Muscle of leg (tissue), 11 donors: Measurements from ENCODE around the gene OCIAD1. TPM values are rescaled to one million over a fixed set of nuclear protein-coding genes. Genes with fewer than 3 reads are reported as not detected.
"Not testable (repeated sequence)": the region's sequence is repeated elsewhere in the genome, so short reads cannot be mapped to it uniquely, and the experiment has no call there.

Source experiments
- DNase-seq: peaks from one replicate; pipeline ENCODE4 v3.0.0; 2013
- H3K27ac ChIP-seq: one replicate; pipeline ENCODE4 v1.5.1; 2013; ENCODE audit warnings: mild to moderate bottlenecking, low read length, control low read depth
- H3K27me3 ChIP-seq: one replicate; pipeline ENCODE4 v1.6.1; 2013; ENCODE audit warnings: low read length; ENCODE audit not compliant: control insufficient read depth, insufficient read depth
- H3K36me3 ChIP-seq: one replicate; pipeline ENCODE4 v1.6.1; 2013; ENCODE audit warnings: low read length; ENCODE audit not compliant: control insufficient read depth, insufficient read depth
- H3K4me1 ChIP-seq: one replicate; pipeline ENCODE4 v1.6.1; 2013; ENCODE audit warnings: low read length; ENCODE audit not compliant: control insufficient read depth, insufficient read depth
- H3K4me3 ChIP-seq: one replicate; pipeline ENCODE4 v1.5.1; 2013; ENCODE audit warnings: low read length, control low read depth
- H3K9me3 ChIP-seq: replicated peaks from 2 replicates; pipeline ENCODE4 v1.6.1; 2013; ENCODE audit warnings: low read depth, low read length; ENCODE audit not compliant: control insufficient read depth
- WGBS: methylation state at CpG from one replicate; pipeline ENCODE4 v1.1.5; 2013; ENCODE audit warnings: missing lambda C conversion rate; ENCODE audit not compliant: insufficient coverage; 5-methylcytosine and 5-hydroxymethylcytosine counted together
- polyA plus RNA-seq, 8 donors: library from polyadenylated mRNA; unstranded; fragments of 120-200 nt; gene quantifications; one replicate each; pipeline versions ENCODE4 v1.2.1 to v1.2.3, GENCODE V29; 2013; ENCODE audit warnings: inconsistent platforms in 1 of 8, low replicate concordance in 1 of 8; ENCODE audit not compliant: insufficient read length in 8 of 8, insufficient read depth in 1 of 8
- total RNA-seq: library from RNA; stranded (reverse); fragments of 120-200 nt; gene quantifications from one replicate; pipeline ENCODE4 v1.2.4, GENCODE V29; 2013

OCIAD1 gene
- total and polyA plus RNA-seq, 9 donors, result 158 to 236 (median 195) TPM

DNA sequence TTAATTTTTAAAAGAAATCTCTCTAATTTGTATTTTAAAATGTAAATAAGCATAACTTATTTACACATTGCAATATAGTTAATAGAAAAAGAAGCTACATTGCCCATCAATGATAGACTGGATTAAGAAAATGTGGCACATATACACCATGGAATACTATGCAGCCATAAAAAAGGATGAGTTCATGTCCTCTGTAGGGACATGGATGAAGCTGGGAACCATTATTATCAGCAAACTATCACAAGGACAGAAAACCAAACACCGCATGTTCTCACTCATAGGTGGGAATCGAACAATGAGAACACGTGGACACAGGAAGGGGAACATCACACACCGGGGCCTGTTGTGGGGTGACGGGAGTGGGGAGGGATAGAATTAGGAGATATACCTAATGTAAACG, 17.9 kb downstream of the OCIAD1 start:
- not testable (repeated sequence) for H3K27me3 ChIP-seq, H3K9me3 ChIP-seq, H3K4me1 ChIP-seq, H3K4me3 ChIP-seq, DNase-seq, H3K27ac ChIP-seq
- WGBS, result no CpG with 5 or more reads among the region's 6 CpGs
- H3K36me3 ChIP-seq, result peaks cover 17% of the 10 kb centered on the region

DNA sequence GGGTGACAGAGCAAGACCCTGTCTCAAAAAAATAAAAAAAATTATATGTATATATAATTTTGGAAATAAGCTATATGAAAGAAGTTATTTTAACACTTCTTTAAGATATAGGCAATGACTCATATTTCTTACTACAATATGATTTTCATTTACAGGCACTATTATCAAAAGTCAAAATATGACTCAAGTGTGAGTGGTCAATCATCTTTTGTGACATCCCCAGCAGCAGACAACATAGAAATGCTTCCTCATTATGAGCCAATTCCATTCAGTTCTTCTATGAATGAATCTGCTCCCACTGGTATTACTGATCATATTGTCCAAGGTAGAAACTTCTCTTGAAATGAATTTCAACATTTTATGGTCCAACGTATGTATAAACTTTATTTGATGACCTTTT, 20.8 kb downstream of the OCIAD1 start:
- H3K36me3 ChIP-seq, result peaks cover 22% of the 10 kb centered on the region
- WGBS, result no CpG with 5 or more reads among the region's 1 CpG
- H3K27me3 ChIP-seq, result no peaks in the 10 kb centered on the region
- H3K4me3 ChIP-seq, result no peak overlapping the region
- H3K27ac ChIP-seq, result no peak overlapping the region
- H3K9me3 ChIP-seq, result no peaks in the 10 kb centered on the region
- no peaks in the 10 kb centered on the region for H3K4me1 ChIP-seq
- DNase-seq, result no peak

DNA sequence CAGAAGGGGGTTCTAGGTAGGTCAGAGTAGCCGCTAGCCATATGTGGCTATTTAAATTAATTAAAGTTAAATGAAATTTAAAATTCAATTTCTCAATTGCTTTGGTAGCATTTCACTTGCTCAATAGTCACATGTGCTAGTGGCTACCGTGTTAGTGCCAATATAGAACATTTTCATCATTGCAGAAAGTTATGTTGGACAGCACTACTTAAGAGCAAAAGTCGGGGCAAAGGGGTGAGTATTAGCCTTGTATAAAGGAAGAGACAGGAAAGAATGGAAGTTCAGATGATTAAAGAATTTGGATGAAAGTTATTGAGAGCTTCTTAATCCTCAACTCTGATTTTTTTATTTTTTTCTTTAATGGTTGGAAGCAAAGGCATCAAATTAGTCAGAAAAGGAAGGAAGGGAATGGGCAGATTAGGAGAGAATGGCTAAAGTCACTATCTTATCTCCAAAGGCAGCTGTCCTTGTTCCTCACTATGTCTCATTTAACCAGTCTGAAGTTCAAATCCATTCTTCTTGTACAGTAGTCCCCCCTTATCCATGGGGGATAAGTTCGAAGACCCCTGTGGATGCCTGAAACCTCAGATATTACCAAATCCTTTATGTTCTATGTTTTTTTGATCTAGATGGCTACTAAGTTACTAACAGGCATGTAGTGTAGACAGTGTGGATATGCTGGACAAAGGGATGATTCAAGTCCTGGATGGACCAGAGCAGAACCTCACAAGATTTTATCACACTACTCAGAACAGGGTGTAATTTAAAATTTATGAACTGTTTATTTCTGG, 22.9 kb downstream of the OCIAD1 start:
- no peak overlapping the region for H3K4me3 ChIP-seq
- peaks cover 22% of the 10 kb centered on the region for H3K36me3 ChIP-seq
- DNase-seq, result no peak

GRCh38 chr4:48854395-48854683, 23.5 kb downstream of the OCIAD1 start:
- Histone ChIP-seq H3K4me3 (no peak overlapping the region), H3K9me3 (no peaks in the 10 kb centered on the region), H3K4me1 (no peaks in the 10 kb centered on the region), H3K27ac (no peak overlapping the region), H3K27me3 (no peaks in the 10 kb centered on the region), H3K36me3 (peaks cover 22% of the 10 kb centered on the region)
- DNase-seq, result no peak
- no CpG with 5 or more reads among the region's 1 CpG for WGBS

More for the DNA sequence above, 22.9 kb downstream of the OCIAD1 start:
- H3K4me1 ChIP-seq, result no peaks in the 10 kb centered on the region
- H3K27ac ChIP-seq, result no peak overlapping the region
- H3K9me3 ChIP-seq, result no peaks in the 10 kb centered on the region
- H3K27me3 ChIP-seq, result no peaks in the 10 kb centered on the region
- WGBS, result no CpG with 5 or more reads among the region's 4 CpGs

DNA sequence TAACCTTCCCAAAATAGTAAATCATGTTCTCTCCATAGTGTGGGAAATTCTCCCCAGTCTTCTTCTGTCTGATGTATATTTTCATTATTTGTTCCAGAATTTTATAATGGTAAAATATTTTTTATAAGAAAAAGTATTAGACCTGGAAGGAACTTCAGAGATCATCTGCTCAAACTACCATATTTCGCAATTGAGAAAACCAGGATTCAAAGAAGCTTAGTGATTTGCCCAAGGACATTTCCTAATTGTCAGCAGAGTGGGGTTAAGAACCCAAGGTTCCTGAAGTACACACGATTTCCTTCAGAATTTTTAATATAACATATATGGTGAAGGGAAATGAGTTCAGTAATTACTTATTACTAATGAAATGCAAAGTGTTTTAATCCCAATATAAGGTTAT, 24.1 kb downstream of the OCIAD1 start:
- DNase-seq, result no peak
- no peaks in the 10 kb centered on the region for H3K27me3 ChIP-seq
- H3K36me3 ChIP-seq, result peaks cover 21% of the 10 kb centered on the region
- H3K27ac ChIP-seq, result no peak overlapping the region
- WGBS, result no CpG with 5 or more reads among the region's 2 CpGs
- H3K9me3 ChIP-seq, result no peaks in the 10 kb centered on the region
- H3K4me3 ChIP-seq, result no peak overlapping the region
- H3K4me1 ChIP-seq, result no peaks in the 10 kb centered on the region

DNA sequence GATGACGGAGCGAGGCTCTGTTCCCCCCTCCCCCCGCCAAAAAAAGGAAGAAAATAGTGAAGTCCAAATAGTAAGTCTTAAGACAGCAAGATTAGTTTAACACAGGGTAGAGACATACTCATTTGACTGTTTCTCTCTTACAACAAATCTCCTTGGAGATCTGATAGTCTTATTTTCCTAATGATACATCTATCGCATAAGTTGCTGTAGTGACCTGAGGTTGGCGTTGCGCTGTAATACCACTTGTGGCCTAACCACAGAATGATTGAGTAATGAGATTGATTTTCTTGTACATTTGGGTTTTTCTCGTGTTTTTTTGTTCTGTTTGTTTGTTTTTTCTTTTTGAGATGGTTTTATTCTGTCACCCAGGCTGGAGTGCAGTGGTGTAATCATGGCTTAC, 27.2 kb downstream of the OCIAD1 start:
- Histone ChIP-seq H3K4me3 (no peak overlapping the region), H3K27ac (no peak overlapping the region), H3K36me3 (peaks cover 10% of the 10 kb centered on the region), H3K4me1 (no peaks in the 10 kb centered on the region), H3K27me3 (no peaks in the 10 kb centered on the region), H3K9me3 (no peaks in the 10 kb centered on the region)
- no CpG with 5 or more reads among the region's 7 CpGs for WGBS
- DNase-seq, result no peak

DNA sequence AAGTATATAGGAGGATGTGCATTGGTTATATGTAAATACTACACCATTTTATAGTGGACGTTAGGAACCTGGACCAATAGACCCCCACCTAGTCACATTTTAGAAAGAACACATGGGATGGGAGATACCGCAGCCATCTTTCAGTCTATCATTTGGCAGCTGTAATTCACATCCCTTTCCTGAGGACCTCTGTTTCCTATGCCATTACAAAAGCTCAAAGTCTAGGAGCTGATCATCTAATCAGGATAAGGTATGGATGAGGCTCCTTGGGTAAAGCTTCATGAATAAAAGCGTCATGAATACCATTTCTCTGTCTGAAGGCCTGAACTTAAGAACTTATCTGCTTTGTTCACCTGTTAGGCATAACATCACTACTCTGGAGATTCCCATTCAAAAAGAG, 31.1 kb downstream of the OCIAD1 start:
- Histone ChIP-seq H3K36me3 (peaks cover 3% of the 10 kb centered on the region), H3K27me3 (no peaks in the 10 kb centered on the region), H3K4me3 (no peak overlapping the region), H3K9me3 (peaks cover 5% of the 10 kb centered on the region), H3K4me1 (no peaks in the 10 kb centered on the region), H3K27ac (no peak overlapping the region)
- no peak for DNase-seq
- 83% methylated on average over 1 of the region's 3 CpGs for WGBS

- H3K27me3 ChIP-seq, result no peaks in the 10 kb centered on the region
- 80% methylated on average over 1 of the region's 1 CpG for WGBS
- no peak for DNase-seq
- H3K27ac ChIP-seq, result no peak overlapping the region
- H3K4me1 ChIP-seq, result no peaks in the 10 kb centered on the region
- H3K4me3 ChIP-seq, result no peak overlapping the region
- peaks cover 5% of the 10 kb centered on the region for H3K9me3 ChIP-seq
- peaks cover 2% of the 10 kb centered on the region for H3K36me3 ChIP-seq
Measured at GRCh38 chr4:48862661-48863060, 31.8 kb downstream of the OCIAD1 start.

DNA sequence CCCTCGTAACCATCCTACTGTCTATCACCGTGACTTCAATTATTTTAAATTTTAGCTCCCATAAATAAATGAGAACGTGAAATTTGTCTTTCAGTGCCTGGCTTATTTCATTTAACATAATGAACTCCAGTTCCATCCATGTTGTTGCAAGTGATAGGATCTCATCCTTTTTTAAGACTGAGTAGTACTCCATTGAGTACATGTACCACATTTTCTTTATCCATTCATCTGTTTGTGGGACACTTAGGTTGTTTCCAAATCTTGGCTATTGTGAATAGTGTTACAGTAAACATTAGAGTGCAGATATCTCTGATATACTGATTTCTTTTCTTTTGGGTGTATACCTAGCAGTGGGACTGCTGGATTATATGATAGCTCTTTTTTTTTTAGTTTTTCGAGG, 32.8 kb downstream of the OCIAD1 start:
- Histone ChIP-seq H3K36me3 (no peaks in the 10 kb centered on the region), H3K4me1 (no peaks in the 10 kb centered on the region), H3K9me3 (peaks cover 5% of the 10 kb centered on the region), H3K27ac (no peak overlapping the region), H3K27me3 (no peaks in the 10 kb centered on the region), H3K4me3 (no peak overlapping the region)
- no peak for DNase-seq
- WGBS, result no CpG with 5 or more reads among the region's 4 CpGs

- not testable (repeated sequence) for H3K4me3 ChIP-seq, H3K4me1 ChIP-seq, H3K27me3 ChIP-seq, H3K36me3 ChIP-seq, H3K27ac ChIP-seq, DNase-seq, H3K9me3 ChIP-seq
- WGBS, result no CpG with 5 or more reads among the region's 4 CpGs
Measured at GRCh38 chr4:48864696-48865095, 33.8 kb downstream of the OCIAD1 start.
